Sigmoid colon (tissue), 7 donors: ENCODE results near the gene SLC7A7. TPM values are rescaled to one million over a fixed set of nuclear protein-coding genes. Genes with fewer than 3 reads are reported as not detected.

ENCODE experiments used
- DNase-seq: peaks from one replicate; pipeline ENCODE4 v3.0.0-alpha.2; 2019
- H3K27ac ChIP-seq, 4 donors: fragments of 200-600 bp; sonication (generic); one replicate each; pipeline ENCODE4 v1.5.1; 2016 to 2019; ENCODE audit warnings: mild to moderate bottlenecking in 1 of 4
- H3K27me3 ChIP-seq, 3 donors: fragments of 200-600 bp; sonication (generic); one replicate each; pipeline ENCODE4 v1.5.1; 2019; ENCODE audit warnings: mild to moderate bottlenecking in 1 of 3
- H3K36me3 ChIP-seq, 4 donors: fragments of 200-600 bp; sonication (generic); one replicate each; pipeline ENCODE4 v1.5.1; 2016 to 2019
- H3K4me1 ChIP-seq, 4 donors: fragments of 200-600 bp; sonication (generic); one replicate each; pipeline ENCODE4 v1.5.1; 2017 to 2019
- H3K4me3 ChIP-seq, 4 donors: fragments of 200-600 bp; sonication (generic); one replicate each; pipeline ENCODE4 v1.5.1; 2017 to 2019; ENCODE audit warnings: mild to moderate bottlenecking in 2 of 4, moderate library complexity in 1 of 4
- H3K9me3 ChIP-seq, 4 donors: fragments of 200-600 bp in 3 of 4; sonication (generic) in 3 of 4; one replicate each; pipeline versions ENCODE4 v1.5.1 to v1.6.1; 2013 to 2019
- CTCF ChIP-seq, 4 experiments: fragments of 450-650 bp in 3 of 4; fragments of 200-600 bp in 1 of 4; IDR thresholded peaks; one replicate each; pipeline ENCODE4 v1.5.1; 2016 to 2019; ENCODE audit warnings: antibody characterized with exemption in 4 of 4, mild to moderate bottlenecking in 3 of 4, moderate library complexity in 2 of 4
- EP300 ChIP-seq, 4 donors: sonication (generic); formaldehyde crosslinking; IDR thresholded peaks; one replicate each; pipeline ENCODE4 v1.6.1; 2017; ENCODE audit warnings: antibody characterized with exemption in 4 of 4
- POLR2A ChIP-seq, 2 donors: fragments of 450-650 bp; IDR thresholded peaks; one replicate each; pipeline ENCODE4 v1.6.1; 2016; ENCODE audit warnings: antibody characterized with exemption in 2 of 2, mild to moderate bottlenecking in 2 of 2, moderate library complexity in 2 of 2
- POLR2AphosphoS5 ChIP-seq, 4 donors: sonication (generic); formaldehyde crosslinking; IDR thresholded peaks; one replicate each; pipeline ENCODE4 v1.6.1; 2017; ENCODE audit warnings: antibody characterized with exemption in 4 of 4
- WGBS, 2 donors: extraction: QIAGEN DNeasy Blood & Tissue Kit; methylation state at CpG; one replicate each; pipeline ENCODE4 v1.1.7; 2013; 5-methylcytosine and 5-hydroxymethylcytosine counted together
- intact Hi-C: fragments of 100-400 bp; cut with DNase I; formaldehyde crosslinking; loops from one replicate; pipeline ENCODE4 v1.15.1; 2023
- polyA plus RNA-seq, 3 donors: library from polyadenylated mRNA; stranded (reverse); fragments of 200-250 nt; gene quantifications; one replicate each; pipeline ENCODE4 v1.2.3, GENCODE V29; 2013
- total RNA-seq, 4 donors: library from RNA; depleted of rRNA; stranded (reverse); fragments of >200 nt; gene quantifications; one replicate each; pipeline ENCODE4 v1.1.0, GENCODE V29; 2016
- donor health status: healthy with polysubstance abuse.
- donor health status: Bipolar disorder and iron deficiency.
- donor health status: healthy.

Gene SLC7A7
- total and polyA plus RNA-seq, 7 donors, result 15.6 to 23.5 (median 16.4) TPM

DNA sequence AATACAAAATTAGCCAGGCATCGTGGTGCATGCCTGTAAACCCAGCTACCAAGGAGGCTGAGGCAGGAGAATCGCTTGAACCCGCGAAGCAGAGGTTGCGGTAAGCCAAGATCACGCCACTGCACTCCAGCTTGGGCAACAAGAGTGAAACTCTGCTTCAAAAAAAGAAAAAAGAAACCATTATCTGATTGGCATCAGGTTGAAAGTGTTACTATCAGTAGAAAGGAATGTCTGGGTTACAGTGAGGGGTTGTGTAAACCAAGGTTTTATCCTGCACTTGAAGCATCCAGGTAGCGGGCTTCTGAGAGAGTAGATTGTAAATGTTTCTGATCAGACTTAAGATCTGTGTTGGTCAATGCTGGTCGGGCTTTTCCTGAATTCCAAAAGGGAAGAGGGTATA is 62.8 kb downstream of the SLC7A7 start:
- Histone ChIP-seq H3K9me3 (no peaks in the 10 kb centered on the region), H3K4me3 (no peak overlapping the region), H3K36me3 (no peaks in the 10 kb centered on the region), H3K27ac (no peak overlapping the region), H3K4me1 (no peaks in the 10 kb centered on the region), H3K27me3 (peaks cover 0 to 3% (median 0%) of the 10 kb centered on the region in 3 donors)
- TF ChIP-seq EP300 (IDR thresholded peaks at IDR 0.05) (no peak), POLR2AphosphoS5 (IDR thresholded peaks at IDR 0.05) (no peak)
- intact Hi-C loops, result no loop called here
- WGBS, 2 donors, result 87 to 90% methylated on average over 8 of the region's 8 CpGs
- no peak for DNase-seq

- H3K4me3 ChIP-seq, result no peak overlapping the region
- WGBS, 2 donors, result 27 to 33% methylated on average over 4 of the region's 4 CpGs
- no peaks in the 10 kb centered on the region for H3K36me3 ChIP-seq
- H3K27ac ChIP-seq, result no peak overlapping the region
- no peaks in the 10 kb centered on the region for H3K9me3 ChIP-seq
- TF ChIP-seq CTCF (IDR thresholded peaks at IDR 0.05), result no peak
- no peak for TF ChIP-seq POLR2AphosphoS5 (IDR thresholded peaks at IDR 0.05)
- TF ChIP-seq POLR2A (IDR thresholded peaks at IDR 0.05), result no peak
- TF ChIP-seq EP300 (IDR thresholded peaks at IDR 0.05), result no peak
- no peaks in the 10 kb centered on the region for H3K4me1 ChIP-seq
- H3K27me3 ChIP-seq, result peaks cover 0 to 3% (median 0%) of the 10 kb centered on the region in 3 donors
- intact Hi-C loops, result no loop called here
- no peak for DNase-seq
Measured at GRCh38 chr14:22748631-22749068, 66.6 kb downstream of the SLC7A7 start.

- no peaks in the 10 kb centered on the region for H3K4me1 ChIP-seq
- H3K36me3 ChIP-seq, result no peaks in the 10 kb centered on the region
- H3K27ac ChIP-seq, result no peak overlapping the region
- no peak for TF ChIP-seq CTCF (IDR thresholded peaks at IDR 0.05)
- TF ChIP-seq POLR2AphosphoS5 (IDR thresholded peaks at IDR 0.05), result no peak
- TF ChIP-seq POLR2A (IDR thresholded peaks at IDR 0.05), result no peak
- no peak for TF ChIP-seq EP300 (IDR thresholded peaks at IDR 0.05)
- H3K27me3 ChIP-seq, result peaks cover 0 to 3% (median 0%) of the 10 kb centered on the region in 3 donors
- intact Hi-C loops, result no loop called here
- H3K4me3 ChIP-seq, result no peak overlapping the region
- DNase-seq, result no peak
- WGBS, 2 donors, result 79 to 83% methylated on average over 4 of the region's 4 CpGs
- no peaks in the 10 kb centered on the region for H3K9me3 ChIP-seq
Measured at GRCh38 chr14:22748206-22748605, 67.0 kb downstream of the SLC7A7 start.

DNA sequence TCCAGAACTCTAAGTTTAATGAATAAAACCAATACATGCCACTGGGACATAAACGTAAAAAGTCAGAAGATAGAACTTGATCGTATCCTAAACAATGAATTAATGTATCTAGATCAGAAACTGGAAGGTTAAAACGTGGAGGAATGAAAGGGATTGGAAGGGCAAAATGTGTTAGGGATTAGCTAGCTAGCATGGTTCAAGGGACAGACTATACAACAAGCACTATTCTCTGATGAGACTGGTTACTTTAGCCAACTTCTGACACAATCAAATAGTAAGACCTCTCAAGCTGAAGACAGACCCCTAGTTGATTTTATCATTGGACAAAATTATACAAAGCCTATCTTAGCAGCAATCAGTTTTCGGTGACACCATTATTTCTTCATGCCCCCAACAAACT is 67.5 kb downstream of the SLC7A7 start:
- WGBS, 2 donors, result 72 to 79% methylated on average over 4 of the region's 4 CpGs
- H3K4me1 ChIP-seq, result no peaks in the 10 kb centered on the region
- TF ChIP-seq POLR2AphosphoS5 (IDR thresholded peaks at IDR 0.05) (no peak), CTCF (IDR thresholded peaks at IDR 0.05) (no peak), POLR2A (IDR thresholded peaks at IDR 0.05) (no peak), EP300 (IDR thresholded peaks at IDR 0.05) (no peak)
- no peak overlapping the region for H3K27ac ChIP-seq
- no peak for DNase-seq
- H3K27me3 ChIP-seq, result peaks cover 0 to 3% (median 0%) of the 10 kb centered on the region in 3 donors
- H3K4me3 ChIP-seq, result no peak overlapping the region
- no peaks in the 10 kb centered on the region for H3K9me3 ChIP-seq
- intact Hi-C loops, result no loop called here
- H3K36me3 ChIP-seq, result no peaks in the 10 kb centered on the region

GRCh38 chr14:22740020-22740419 is 75.2 kb downstream of the SLC7A7 start:
- Histone ChIP-seq H3K4me1 (no peaks in the 10 kb centered on the region), H3K36me3 (no peaks in the 10 kb centered on the region), H3K27me3 (no peaks in the 10 kb centered on the region), H3K27ac (no peak overlapping the region), H3K9me3 (no peaks in the 10 kb centered on the region), H3K4me3 (no peak overlapping the region)
- intact Hi-C loops, result no loop called here
- TF ChIP-seq CTCF (IDR thresholded peaks at IDR 0.05) (no peak), POLR2A (IDR thresholded peaks at IDR 0.05) (no peak), EP300 (IDR thresholded peaks at IDR 0.05) (no peak), POLR2AphosphoS5 (IDR thresholded peaks at IDR 0.05) (no peak)
- no peak for DNase-seq
- 81 to 84% methylated on average over 3 of the region's 3 CpGs for WGBS, 2 donors
